ENCODE data around the gene DNASE1L3. TPM values are rescaled to one million over a fixed set of nuclear protein-coding genes. Genes with fewer than 3 reads are reported as not detected.

Gene DNASE1L3
- total and polyA plus RNA-seq, 2 experiments from 2014 or later, result 0.97 to 0.99 TPM

- DNase-seq (ENCODE audit: low spot score), result no peak
These were observed 5.9 kb upstream of the DNASE1L3 start for GRCh38 chr3:58216496-58217195.

DNA sequence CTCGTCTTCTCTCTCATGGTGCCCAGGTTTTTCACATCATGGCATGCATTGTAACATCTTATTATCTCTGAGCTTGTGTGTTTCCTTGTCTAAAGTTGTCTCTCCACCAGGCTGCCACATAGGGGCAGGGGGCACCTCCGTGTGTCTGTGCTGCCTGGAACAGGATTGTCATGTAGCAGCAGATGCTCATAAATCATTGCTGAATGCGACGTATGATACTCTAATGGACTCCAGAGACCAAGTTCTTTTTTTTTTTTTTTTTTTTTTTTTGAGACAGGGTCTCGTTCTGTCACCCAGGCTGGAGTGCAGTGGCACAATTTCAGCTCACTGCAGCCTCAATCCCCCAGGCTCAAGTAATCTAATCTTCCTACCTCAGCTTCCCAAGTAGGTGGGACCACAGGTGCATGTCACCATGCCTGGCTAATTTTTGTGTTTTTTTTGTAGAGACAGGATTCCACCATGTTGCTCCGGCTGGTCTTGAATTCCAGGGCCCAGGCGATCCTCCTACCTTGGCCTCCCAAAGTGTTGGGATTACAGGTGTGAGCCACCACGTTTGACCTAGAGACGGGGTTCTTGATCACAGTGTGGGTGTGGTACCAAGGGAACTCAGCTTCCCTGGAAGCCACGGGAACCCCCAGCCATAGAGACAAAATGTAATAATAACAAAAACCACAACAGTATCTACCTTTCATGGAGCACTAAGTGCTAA is 4.7 kb upstream of the DNASE1L3 start:
- H4K20me1 ChIP-seq (ENCODE audit: insufficient read depth, poor library complexity, severe bottlenecking), result no peaks in the 10 kb centered on the region
- H3K9me2 ChIP-seq (replicated peaks; ENCODE audit: insufficient read depth), result no peaks in the 10 kb centered on the region
- no peaks in the 10 kb centered on the region for H3K79me2 ChIP-seq
- H3K4me1 ChIP-seq (ENCODE audit: insufficient read depth), result no peaks in the 10 kb centered on the region
- H3K9me3 ChIP-seq (ENCODE audit: low read depth), result no peaks in the 10 kb centered on the region
- DNase-seq (ENCODE audit: low spot score), result no peak
- 78% methylated on average over 9 of the region's 10 CpGs for WGBS (ENCODE audit: low lambda C conversion rate, missing lambda C conversion rate)
- H3K36me3 ChIP-seq (replicated peaks; ENCODE audit: insufficient read depth, low read depth), result no peaks in the 10 kb centered on the region
- no peak overlapping the region for H3K4me3 ChIP-seq
- no peak overlapping the region for H2AFZ ChIP-seq
- no peaks in the 10 kb centered on the region for H3K27me3 ChIP-seq
- TF ChIP-seq EZH2 (IDR thresholded peaks at IDR 0.05; ENCODE audit: borderline replicate concordance) (no peak), EZH2phosphoT487 (IDR thresholded peaks at IDR 0.05; ENCODE audit: low read depth, severe bottlenecking, unreplicated experiment) (no peak)
- TF ChIP-seq, protein P1, sequence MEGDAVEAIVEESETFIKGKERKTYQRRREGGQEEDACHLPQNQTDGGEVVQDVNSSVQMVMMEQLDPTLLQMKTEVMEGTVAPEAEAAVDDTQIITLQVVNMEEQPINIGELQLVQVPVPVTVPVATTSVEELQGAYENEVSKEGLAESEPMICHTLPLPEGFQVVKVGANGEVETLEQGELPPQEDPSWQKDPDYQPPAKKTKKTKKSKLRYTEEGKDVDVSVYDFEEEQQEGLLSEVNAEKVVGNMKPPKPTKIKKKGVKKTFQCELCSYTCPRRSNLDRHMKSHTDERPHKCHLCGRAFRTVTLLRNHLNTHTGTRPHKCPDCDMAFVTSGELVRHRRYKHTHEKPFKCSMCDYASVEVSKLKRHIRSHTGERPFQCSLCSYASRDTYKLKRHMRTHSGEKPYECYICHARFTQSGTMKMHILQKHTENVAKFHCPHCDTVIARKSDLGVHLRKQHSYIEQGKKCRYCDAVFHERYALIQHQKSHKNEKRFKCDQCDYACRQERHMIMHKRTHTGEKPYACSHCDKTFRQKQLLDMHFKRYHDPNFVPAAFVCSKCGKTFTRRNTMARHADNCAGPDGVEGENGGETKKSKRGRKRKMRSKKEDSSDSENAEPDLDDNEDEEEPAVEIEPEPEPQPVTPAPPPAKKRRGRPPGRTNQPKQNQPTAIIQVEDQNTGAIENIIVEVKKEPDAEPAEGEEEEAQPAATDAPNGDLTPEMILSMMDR (IDR thresholded peaks at IDR 0.05; ENCODE audit: poor library complexity), result no peak
- H3K4me2 ChIP-seq, result no peak overlapping the region
- H3K27ac ChIP-seq, result peak overlapping the region; percentile 75

More at GRCh38 chr3:58216496-58217195, 5.9 kb upstream of the DNASE1L3 start:
- no peaks in the 10 kb centered on the region for H3K9me3 ChIP-seq (ENCODE audit: low read depth)
- peak overlapping the region; percentile 62 for H3K4me2 ChIP-seq
- H3K27me3 ChIP-seq, result no peaks in the 10 kb centered on the region
- WGBS (ENCODE audit: low lambda C conversion rate, missing lambda C conversion rate), result 76% methylated on average over 10 of the region's 10 CpGs
- no peaks in the 10 kb centered on the region for H4K20me1 ChIP-seq (ENCODE audit: insufficient read depth, poor library complexity, severe bottlenecking)
- H3K4me1 ChIP-seq (ENCODE audit: insufficient read depth), result peaks cover 2% of the 10 kb centered on the region
- H2AFZ ChIP-seq, result no peak overlapping the region
- H3K9me2 ChIP-seq (replicated peaks; ENCODE audit: insufficient read depth), result no peaks in the 10 kb centered on the region
- H3K4me3 ChIP-seq, result no peak overlapping the region
- no peaks in the 10 kb centered on the region for H3K36me3 ChIP-seq (replicated peaks; ENCODE audit: insufficient read depth, low read depth)
- no peak overlapping the region for H3K27ac ChIP-seq
- TF ChIP-seq, protein P1 (IDR thresholded peaks at IDR 0.05; ENCODE audit: poor library complexity), result no peak
- TF ChIP-seq EZH2phosphoT487 (IDR thresholded peaks at IDR 0.05; ENCODE audit: low read depth, severe bottlenecking, unreplicated experiment) (no peak), EZH2 (IDR thresholded peaks at IDR 0.05; ENCODE audit: borderline replicate concordance) (no peak)
- H3K79me2 ChIP-seq, result no peaks in the 10 kb centered on the region

DNA sequence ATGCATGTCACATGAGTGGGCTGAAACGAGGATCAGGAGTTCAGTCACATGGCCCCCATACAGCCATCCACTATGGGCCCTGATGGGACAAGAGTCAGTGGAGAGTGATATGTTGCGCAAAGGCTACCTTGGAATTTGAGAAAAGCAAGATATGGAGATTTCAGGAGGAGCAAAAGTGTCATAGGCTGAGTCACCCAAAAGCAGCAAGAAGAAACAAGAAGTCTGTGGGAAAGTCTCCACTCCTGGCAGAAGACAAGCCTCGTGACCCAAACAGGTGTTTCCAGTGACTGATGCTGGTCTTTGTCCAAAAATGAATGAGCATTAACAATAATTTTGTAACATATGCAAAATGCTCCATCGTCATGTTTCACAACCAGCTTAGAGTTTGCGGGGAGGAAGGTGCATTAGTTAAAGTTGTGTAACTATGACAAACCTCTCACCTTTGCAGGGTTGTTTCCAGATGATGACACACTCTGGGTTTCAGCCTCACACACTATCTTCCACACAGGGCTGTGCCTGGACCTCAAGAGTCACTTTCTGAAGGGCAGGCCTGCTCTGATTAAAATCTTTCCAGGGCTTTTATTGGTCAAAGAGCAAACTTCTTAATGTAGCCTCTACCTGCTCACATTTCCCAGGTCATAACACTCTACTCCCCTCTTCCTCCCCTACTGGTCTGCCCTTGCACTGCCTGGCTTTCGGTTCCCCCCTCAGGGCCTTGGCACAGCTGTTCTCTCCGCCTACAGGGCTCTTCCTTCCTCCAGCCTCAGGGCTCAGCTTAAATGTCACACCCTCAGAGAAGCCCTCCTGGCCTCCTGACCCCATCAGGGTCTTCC is 3.9 kb upstream of the DNASE1L3 start:
- Histone ChIP-seq H3K36me3 (replicated peaks; ENCODE audit: insufficient read depth, low read depth) (no peaks in the 10 kb centered on the region), H3K27ac (peak overlapping the region; percentile 75), H4K20me1 (ENCODE audit: insufficient read depth, poor library complexity, severe bottlenecking) (no peaks in the 10 kb centered on the region), H3K4me2 (no peak overlapping the region), H2AFZ (no peak overlapping the region), H3K4me1 (ENCODE audit: insufficient read depth) (no peaks in the 10 kb centered on the region), H3K79me2 (no peaks in the 10 kb centered on the region), H3K4me3 (no peak overlapping the region), H3K9me3 (ENCODE audit: low read depth) (no peaks in the 10 kb centered on the region), H3K9me2 (replicated peaks; ENCODE audit: insufficient read depth) (no peaks in the 10 kb centered on the region), H3K27me3 (no peaks in the 10 kb centered on the region)
- 81% methylated on average over 7 of the region's 7 CpGs for WGBS (ENCODE audit: low lambda C conversion rate, missing lambda C conversion rate)
- peak; percentile 37 for DNase-seq (ENCODE audit: low spot score)
- TF ChIP-seq EZH2 (IDR thresholded peaks at IDR 0.05; ENCODE audit: borderline replicate concordance), result no peak
- TF ChIP-seq, protein P1 (IDR thresholded peaks at IDR 0.05; ENCODE audit: poor library complexity), result no peak
- TF ChIP-seq EZH2phosphoT487 (IDR thresholded peaks at IDR 0.05; ENCODE audit: low read depth, severe bottlenecking, unreplicated experiment), result no peak
